ENCODE results near the gene HOXB5.

Gene HOXB5

DNA sequence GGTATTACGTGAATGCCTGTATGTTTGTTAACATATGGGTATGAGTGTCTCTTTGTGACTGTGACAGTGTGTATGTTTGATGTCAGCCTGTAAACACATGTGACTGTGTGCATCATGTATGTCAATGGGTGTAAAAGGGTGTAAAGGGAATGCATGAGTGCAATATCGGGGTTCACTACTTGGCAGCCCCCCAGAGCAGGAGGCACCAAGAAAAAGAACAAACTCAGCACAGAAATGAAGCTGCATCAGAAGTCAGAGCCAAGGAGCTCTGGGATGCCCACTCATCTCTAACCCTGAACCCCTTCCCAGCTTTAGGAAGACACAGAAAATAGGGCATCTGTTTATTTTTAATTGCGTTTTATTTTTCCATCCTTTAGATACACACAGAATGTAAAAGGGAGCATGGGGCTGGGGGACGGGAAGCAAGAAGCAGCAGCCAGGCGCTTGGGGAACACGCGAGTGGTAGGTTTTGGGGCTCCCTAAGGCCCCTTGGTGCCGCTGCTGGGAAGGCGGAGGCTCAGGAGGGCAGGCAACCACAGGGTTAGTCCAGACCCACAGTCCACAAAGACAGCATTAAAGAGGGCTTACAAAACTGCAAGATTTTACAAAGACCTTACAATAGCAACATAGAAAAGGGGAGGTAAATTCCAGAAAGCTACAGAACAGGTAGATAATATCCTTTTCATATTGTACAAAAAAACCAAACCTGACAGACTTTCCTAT lies 13.5 kb upstream of the HOXB5 start:
- peaks cover 89 to 96% of the 10 kb centered on the region in 2 donors for H3K27me3 ChIP-seq (ENCODE audit: control insufficient read depth in 1 of 2, insufficient read depth in 2 of 2, low read length in 2 of 2)

DNA sequence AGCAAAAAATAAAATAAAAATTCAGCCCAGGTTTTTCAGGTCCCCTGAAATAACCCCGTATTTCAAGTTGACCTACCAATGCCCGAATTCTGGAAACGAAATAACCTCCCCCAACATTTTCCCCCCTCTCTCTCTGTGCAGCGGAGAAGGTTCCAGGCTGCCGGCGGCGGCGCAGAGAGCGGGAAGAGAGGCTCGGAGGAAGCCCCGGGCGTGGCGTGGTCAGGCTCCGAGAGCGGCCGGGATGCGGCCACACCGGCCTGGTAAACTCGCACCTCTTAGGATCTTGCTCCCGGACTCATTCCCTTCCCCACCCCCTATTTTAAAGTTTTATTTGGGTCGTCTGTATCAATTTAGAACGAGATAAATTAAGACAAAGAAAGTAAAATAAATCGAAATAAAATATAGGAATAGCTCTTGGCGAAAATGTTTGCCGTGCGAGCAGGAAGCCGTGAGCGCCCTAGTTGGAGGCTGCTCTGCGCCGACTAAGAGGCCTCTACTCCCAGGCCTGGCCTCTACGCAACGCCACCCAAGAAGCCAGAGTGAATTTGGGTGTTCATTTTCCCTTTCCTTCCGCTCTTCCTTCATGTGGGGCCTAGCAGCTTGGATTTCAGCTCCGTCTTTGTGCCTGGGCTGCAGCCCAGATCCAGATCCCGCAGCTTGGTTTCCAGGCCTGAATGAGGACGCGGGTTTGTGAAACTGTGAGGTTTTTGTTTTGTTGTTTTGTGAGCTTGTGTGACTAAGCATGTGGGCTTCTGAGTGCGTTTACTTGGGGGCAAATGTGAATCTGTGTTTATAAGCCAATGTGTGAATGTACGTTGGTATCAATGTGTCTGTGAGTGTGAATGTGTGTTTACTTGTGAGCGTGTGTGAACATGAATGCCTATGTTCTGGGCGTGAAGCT lies 12.7 kb upstream of the HOXB5 start:
- H3K9ac ChIP-seq (ENCODE audit: low read length in 2 of 2) = no peak overlapping the region
- peaks cover 14% of the 10 kb centered on the region for H3K4me1 ChIP-seq (ENCODE audit: control insufficient read depth, insufficient read depth, low read length)
- H3K4me3 ChIP-seq (ENCODE audit: low read length in 2 of 2) = no peak overlapping the region
- H3K9me3 ChIP-seq (ENCODE audit: control insufficient read depth in 2 of 2, low read length in 2 of 2) = no peaks in the 10 kb centered on the region
- no peak overlapping the region for H3K27ac ChIP-seq (ENCODE audit: low read length)
- no peaks in the 10 kb centered on the region for H3K36me3 ChIP-seq (ENCODE audit: control insufficient read depth in 2 of 2, insufficient read depth in 2 of 2, low read length in 2 of 2)
- peaks cover 90 to 96% of the 10 kb centered on the region in 2 donors for H3K27me3 ChIP-seq (ENCODE audit: control insufficient read depth in 1 of 2, insufficient read depth in 2 of 2, low read length in 2 of 2)

More for the DNA sequence above, 13.5 kb upstream of the HOXB5 start:
- Histone ChIP-seq H3K9ac (ENCODE audit: low read length in 2 of 2) (no peak overlapping the region), H3K4me3 (ENCODE audit: low read length in 2 of 2) (no peak overlapping the region), H3K4me1 (ENCODE audit: control insufficient read depth, insufficient read depth, low read length) (peaks cover 14% of the 10 kb centered on the region), H3K9me3 (ENCODE audit: control insufficient read depth in 2 of 2, low read length in 2 of 2) (no peaks in the 10 kb centered on the region), H3K27ac (ENCODE audit: low read length) (no peak overlapping the region), H3K36me3 (ENCODE audit: control insufficient read depth in 2 of 2, insufficient read depth in 2 of 2, low read length in 2 of 2) (no peaks in the 10 kb centered on the region)

DNA sequence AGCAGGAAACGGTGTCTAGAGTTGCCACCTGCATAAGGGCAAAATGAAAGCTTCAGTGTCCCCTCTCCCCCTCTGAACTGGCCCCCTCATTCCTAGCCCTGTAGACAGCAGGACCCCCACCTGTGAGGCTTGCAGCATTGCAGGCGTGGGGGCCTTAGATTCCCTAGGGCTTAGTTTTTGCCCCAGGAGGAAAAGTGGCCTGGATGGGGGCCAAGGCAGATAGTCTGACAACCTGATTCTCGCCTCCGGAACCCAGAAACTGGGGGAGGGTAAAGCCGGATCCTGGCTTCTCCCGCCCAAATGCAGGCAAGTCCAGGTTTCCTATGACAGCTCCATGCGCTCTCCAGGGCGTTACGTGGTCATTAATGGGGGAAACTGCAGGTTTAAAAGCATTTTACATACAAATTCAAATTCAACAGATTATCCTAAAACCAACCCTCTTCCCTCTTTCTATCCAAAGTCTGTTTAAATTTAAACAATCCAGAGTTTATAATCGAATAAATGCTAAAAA lies 11.9 kb upstream of the HOXB5 start:
- Histone ChIP-seq H3K4me1 (ENCODE audit: control insufficient read depth, insufficient read depth, low read length) (peaks cover 8% of the 10 kb centered on the region), H3K9me3 (ENCODE audit: control insufficient read depth in 2 of 2, low read length in 2 of 2) (no peaks in the 10 kb centered on the region), H3K4me3 (ENCODE audit: low read length in 2 of 2) (no peak overlapping the region), H3K36me3 (ENCODE audit: control insufficient read depth in 2 of 2, insufficient read depth in 2 of 2, low read length in 2 of 2) (no peaks in the 10 kb centered on the region), H3K27ac (ENCODE audit: low read length) (no peak overlapping the region), H3K27me3 (ENCODE audit: control insufficient read depth in 1 of 2, insufficient read depth in 2 of 2, low read length in 2 of 2) (peaks cover 89 to 96% of the 10 kb centered on the region in 2 donors), H3K9ac (ENCODE audit: low read length in 2 of 2) (no peak overlapping the region)

DNA sequence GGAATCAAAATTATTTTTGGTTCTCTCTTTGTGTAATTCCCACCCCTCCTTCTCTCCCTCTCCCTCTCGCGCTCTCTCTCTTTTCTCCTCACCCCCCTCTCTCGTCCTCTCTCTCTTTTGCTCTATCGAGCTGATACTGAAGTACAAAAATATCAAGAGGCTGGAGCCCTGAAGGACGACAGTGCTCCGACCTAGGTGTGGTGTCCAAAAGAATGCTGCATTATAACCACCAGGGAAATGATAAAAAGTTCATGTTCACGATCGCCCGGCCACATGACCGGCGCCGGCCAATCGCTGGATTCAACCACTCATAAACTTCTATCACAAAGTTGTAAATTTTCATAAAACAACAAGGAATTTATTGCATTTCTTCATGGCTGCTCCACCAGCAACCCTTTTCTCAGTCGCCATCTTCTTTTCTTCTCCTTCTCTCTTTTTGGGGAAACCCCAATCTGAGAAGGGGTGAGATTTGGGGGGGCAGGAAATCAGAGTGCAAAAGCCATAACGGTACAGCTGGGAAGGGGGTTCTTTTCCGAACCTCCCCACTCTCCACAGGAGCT lies 11.3 kb upstream of the HOXB5 start, which contains the start of gene HOXB6:
HOXB6 (minus strand) TSS at position 217 of the 560 bp plus-strand sequence. CDS start 6,836 bp downstream, outside the sequence.
- no peak within 1 kb of the TSS for H3K27ac ChIP-seq (ENCODE audit: low read length)

DNA sequence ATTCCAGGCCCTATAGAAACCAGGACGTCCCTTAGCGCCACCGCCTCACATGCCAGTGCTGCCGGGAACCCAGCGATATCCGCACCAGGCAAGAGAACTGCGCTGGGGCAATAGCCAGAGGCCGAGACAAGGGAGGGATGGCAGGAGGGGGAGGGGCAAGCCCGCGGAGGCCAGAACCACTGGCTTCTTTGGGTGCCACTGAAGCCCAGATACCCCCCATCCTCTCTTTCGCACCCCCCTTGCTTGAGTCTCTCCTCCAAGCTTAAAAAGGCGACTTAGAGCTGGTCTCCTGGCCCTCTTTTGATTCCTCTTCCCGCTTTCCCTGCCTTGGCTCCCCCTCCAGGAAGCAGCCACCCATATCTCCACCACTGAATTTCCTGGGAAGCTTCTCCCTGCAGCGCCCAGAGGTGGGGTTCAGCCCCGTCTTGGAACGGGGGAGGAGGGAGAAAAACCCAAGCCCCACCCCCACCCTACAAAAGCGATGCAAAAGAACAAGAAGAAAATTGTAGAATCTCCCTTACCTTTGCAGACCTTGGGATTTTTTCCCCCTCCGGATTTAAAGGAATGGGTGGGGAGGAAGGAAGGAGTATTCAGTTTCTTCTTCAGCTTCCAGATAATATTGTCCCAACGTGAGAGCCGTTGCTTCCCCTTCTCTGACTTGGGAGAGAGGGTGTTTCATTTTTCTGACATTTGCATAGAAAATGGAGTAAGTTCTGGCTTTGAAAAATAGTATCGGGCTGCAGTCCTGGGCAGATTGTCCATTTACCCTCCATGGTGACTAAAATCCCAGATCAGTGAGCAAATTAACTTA lies 10.6 kb upstream of the HOXB5 start:
- peaks cover 89 to 96% of the 10 kb centered on the region in 2 donors for H3K27me3 ChIP-seq (ENCODE audit: control insufficient read depth in 1 of 2, insufficient read depth in 2 of 2, low read length in 2 of 2)
- H3K9me3 ChIP-seq (ENCODE audit: control insufficient read depth in 2 of 2, low read length in 2 of 2) = no peaks in the 10 kb centered on the region
- peak overlapping the region in 1 of 2 donors; percentile 40 for H3K4me3 ChIP-seq (ENCODE audit: low read length in 2 of 2)
- peak overlapping the region in 1 of 2 donors; percentile 21 for H3K9ac ChIP-seq (ENCODE audit: low read length in 2 of 2)
- no peak overlapping the region for H3K27ac ChIP-seq (ENCODE audit: low read length)
- H3K4me1 ChIP-seq (ENCODE audit: control insufficient read depth, insufficient read depth, low read length) = peaks cover 3% of the 10 kb centered on the region
- H3K36me3 ChIP-seq (ENCODE audit: control insufficient read depth in 2 of 2, insufficient read depth in 2 of 2, low read length in 2 of 2) = no peaks in the 10 kb centered on the region

More for the DNA sequence above, 11.3 kb upstream of the HOXB5 start, which contains the start of gene HOXB6:
- peak within 1 kb of the TSS in 1 of 2 donors; percentile 40 for H3K4me3 ChIP-seq (ENCODE audit: low read length in 2 of 2)
- H3K9ac ChIP-seq (ENCODE audit: low read length in 2 of 2) = peak within 1 kb of the TSS in 1 of 2 donors; percentile 21
- peaks cover 89 to 96% of the 10 kb centered on the region in 2 donors for H3K27me3 ChIP-seq (ENCODE audit: control insufficient read depth in 1 of 2, insufficient read depth in 2 of 2, low read length in 2 of 2)
- no peaks in the 10 kb centered on the region for H3K9me3 ChIP-seq (ENCODE audit: control insufficient read depth in 2 of 2, low read length in 2 of 2)
- no peaks in the 10 kb centered on the region for H3K36me3 ChIP-seq (ENCODE audit: control insufficient read depth in 2 of 2, insufficient read depth in 2 of 2, low read length in 2 of 2)
- H3K4me1 ChIP-seq (ENCODE audit: control insufficient read depth, insufficient read depth, low read length) = peaks cover 3% of the 10 kb centered on the region

DNA sequence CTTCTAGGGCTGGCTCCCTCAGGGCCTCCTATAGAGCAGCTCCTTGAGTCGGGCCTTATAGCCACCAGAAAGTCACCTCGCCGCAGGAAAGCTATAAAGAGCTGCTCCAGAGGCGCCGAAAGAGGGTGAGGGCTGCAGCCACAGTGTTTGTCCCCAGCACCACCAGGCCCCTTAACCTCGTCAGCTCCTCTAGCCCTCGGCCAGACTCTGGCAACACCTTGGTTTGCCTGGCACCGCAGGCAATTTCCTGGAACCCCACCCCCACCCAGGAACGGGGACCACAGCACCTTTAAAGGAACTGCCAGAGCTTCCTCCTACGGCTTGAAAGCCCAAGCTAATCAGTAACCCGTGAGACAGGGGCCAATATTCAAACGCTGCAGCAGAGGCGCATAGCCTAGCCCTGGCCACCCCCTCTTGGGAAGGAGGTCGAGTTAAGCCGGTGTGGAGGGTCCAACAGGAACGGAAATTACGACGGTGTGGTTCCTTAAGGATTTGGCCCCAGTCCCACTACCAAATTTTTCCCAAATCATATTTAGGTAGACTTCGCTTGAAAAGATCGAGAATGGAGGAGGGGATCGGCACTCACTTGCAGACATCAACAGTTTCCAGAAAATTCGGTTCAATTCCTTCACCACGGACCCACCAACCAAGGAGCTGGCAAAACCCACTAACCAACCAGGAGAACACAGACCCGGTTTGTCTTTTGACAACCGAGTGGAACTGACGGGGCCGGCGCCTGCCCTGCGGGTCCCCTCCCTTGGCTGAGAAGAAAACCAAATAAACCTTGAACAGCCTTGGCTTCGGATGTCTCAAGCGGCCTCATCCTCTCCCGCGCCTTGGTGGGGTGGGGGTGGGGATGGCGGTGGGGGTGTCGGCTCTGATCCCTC lies 8.2 kb upstream of the HOXB5 start:
- Histone ChIP-seq H3K36me3 (ENCODE audit: control insufficient read depth in 2 of 2, insufficient read depth in 2 of 2, low read length in 2 of 2) (no peaks in the 10 kb centered on the region), H3K27ac (ENCODE audit: low read length) (no peak overlapping the region), H3K27me3 (ENCODE audit: control insufficient read depth in 1 of 2, insufficient read depth in 2 of 2, low read length in 2 of 2) (peaks cover 88 to 98% of the 10 kb centered on the region in 2 donors), H3K9ac (ENCODE audit: low read length in 2 of 2) (no peak overlapping the region), H3K9me3 (ENCODE audit: control insufficient read depth in 2 of 2, low read length in 2 of 2) (no peaks in the 10 kb centered on the region), H3K4me3 (ENCODE audit: low read length in 2 of 2) (no peak overlapping the region), H3K4me1 (ENCODE audit: control insufficient read depth, insufficient read depth, low read length) (peaks cover 20% of the 10 kb centered on the region)

DNA sequence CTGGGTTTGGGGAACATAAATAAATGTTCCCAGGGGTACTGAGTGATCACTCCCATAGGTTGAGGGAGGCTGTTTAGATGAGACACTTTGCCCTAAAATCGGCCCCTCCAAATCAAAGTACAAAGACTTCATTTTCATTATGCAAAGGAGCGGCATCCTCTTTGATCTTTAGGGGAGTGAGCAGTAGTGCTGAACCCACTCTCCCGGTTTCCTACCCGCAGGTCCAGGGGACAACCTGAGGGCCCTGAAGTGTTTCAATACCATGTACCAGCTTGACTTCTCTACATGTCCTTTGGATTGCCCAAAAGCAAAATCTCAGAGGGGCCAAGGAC lies 7.6 kb upstream of the HOXB5 start:
- Histone ChIP-seq H3K4me1 (ENCODE audit: control insufficient read depth, insufficient read depth, low read length) (peaks cover 26% of the 10 kb centered on the region), H3K9me3 (ENCODE audit: control insufficient read depth in 2 of 2, low read length in 2 of 2) (no peaks in the 10 kb centered on the region), H3K27me3 (ENCODE audit: control insufficient read depth in 1 of 2, insufficient read depth in 2 of 2, low read length in 2 of 2) (peaks cover 88 to 98% of the 10 kb centered on the region in 2 donors), H3K27ac (ENCODE audit: low read length) (no peak overlapping the region), H3K4me3 (ENCODE audit: low read length in 2 of 2) (no peak overlapping the region), H3K36me3 (ENCODE audit: control insufficient read depth in 2 of 2, insufficient read depth in 2 of 2, low read length in 2 of 2) (no peaks in the 10 kb centered on the region), H3K9ac (ENCODE audit: low read length in 2 of 2) (no peak overlapping the region)

DNA sequence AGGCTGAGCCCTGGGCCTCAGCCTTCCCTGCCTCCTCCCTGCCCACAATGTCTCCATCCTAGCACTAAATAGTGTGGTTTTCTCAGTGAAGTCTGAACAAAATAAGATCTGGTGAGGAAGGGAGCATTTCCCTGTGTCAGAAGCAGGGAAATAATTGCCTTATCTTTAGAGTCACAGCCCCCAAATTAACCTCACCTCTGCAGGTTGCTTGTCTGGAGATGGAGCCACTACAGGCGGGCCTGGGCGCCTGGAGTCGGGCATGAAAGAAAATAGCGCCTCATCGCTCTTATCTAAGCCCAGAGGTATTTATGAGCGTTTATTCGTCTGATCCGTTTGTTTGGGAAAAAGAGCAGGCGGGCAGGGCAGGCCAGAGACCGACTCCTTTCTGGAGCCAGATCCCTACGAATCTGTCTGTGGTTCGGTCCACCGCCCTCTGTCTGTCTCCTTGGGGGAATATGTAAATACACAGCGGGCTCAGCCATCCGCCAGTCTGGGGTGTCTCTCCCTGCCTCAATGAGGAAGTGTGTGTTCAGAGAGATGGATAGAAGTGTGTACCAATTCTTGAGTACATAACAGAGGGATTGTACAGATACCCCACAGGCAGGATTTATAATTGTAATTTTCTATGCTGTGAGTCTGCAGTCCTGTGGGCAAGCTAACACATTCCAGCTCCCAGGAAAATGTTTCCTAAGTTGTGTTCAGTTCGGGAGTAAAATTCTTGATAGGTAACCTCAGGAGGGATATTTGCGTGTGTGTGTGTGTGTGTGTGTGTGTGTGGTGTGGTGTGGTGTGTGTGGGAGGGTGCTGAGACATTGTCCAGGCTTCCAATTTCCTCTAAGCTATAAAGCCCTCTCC lies 6.9 kb upstream of the HOXB5 start:
- Histone ChIP-seq H3K4me1 (ENCODE audit: control insufficient read depth, insufficient read depth, low read length) (peaks cover 29% of the 10 kb centered on the region), H3K4me3 (ENCODE audit: low read length in 2 of 2) (no peak overlapping the region), H3K27me3 (ENCODE audit: control insufficient read depth in 1 of 2, insufficient read depth in 2 of 2, low read length in 2 of 2) (peaks cover 86 to 98% of the 10 kb centered on the region in 2 donors), H3K36me3 (ENCODE audit: control insufficient read depth in 2 of 2, insufficient read depth in 2 of 2, low read length in 2 of 2) (no peaks in the 10 kb centered on the region), H3K9me3 (ENCODE audit: control insufficient read depth in 2 of 2, low read length in 2 of 2) (no peaks in the 10 kb centered on the region), H3K27ac (ENCODE audit: low read length) (no peak overlapping the region), H3K9ac (ENCODE audit: low read length in 2 of 2) (no peak overlapping the region)

DNA sequence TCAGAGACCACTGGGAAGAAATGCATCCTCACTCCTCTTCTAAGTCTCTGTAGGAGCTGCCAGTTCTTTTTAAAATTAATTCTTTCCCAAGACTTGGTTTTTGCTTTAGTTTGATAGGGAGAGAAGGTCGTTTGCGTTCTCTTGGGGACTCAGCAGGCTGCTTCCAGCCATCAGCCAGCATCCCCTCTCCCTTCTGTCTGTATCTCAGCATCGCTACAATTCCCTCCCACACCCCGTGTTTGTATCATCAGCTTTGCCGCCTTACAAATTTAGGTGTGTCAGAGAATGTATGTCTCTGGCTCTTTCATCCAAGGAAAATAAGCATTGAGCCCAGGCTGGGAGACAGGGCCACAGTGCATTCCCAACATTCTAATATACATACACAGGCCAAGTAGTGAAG lies 5.8 kb upstream of the HOXB5 start:
- Histone ChIP-seq H3K4me1 (ENCODE audit: control insufficient read depth, insufficient read depth, low read length) (peaks cover 34% of the 10 kb centered on the region), H3K9me3 (ENCODE audit: control insufficient read depth in 2 of 2, low read length in 2 of 2) (no peaks in the 10 kb centered on the region), H3K27me3 (ENCODE audit: control insufficient read depth in 1 of 2, insufficient read depth in 2 of 2, low read length in 2 of 2) (peaks cover 84 to 98% of the 10 kb centered on the region in 2 donors), H3K36me3 (ENCODE audit: control insufficient read depth in 2 of 2, insufficient read depth in 2 of 2, low read length in 2 of 2) (no peaks in the 10 kb centered on the region), H3K27ac (ENCODE audit: low read length) (no peak overlapping the region), H3K4me3 (ENCODE audit: low read length in 2 of 2) (no peak overlapping the region), H3K9ac (ENCODE audit: low read length in 2 of 2) (no peak overlapping the region)

Measured in stomach smooth muscle (tissue), 2 donors.